ENCODE measurements around the gene TBC1D8. TPM values are rescaled to one million over a fixed set of nuclear protein-coding genes. Genes with fewer than 3 reads are reported as not detected.

TBC1D8 gene
- total RNA-seq, 3 donors from 2014 or later (not counting 1 experiment from before 2014, with no cell fraction given): 2.2 to 8.7 (median 5.1) TPM

- H3K27me3 Mint-ChIP-seq (ENCODE audit: low read depth in 2 of 2): peaks cover 29 to 38% of the 10 kb centered on the region in 2 donors
- no peaks in the 10 kb centered on the region for H3K36me3 Mint-ChIP-seq
- H3K27me3 ChIP-seq (ENCODE audit: control insufficient read depth, insufficient read depth, low read length): peaks cover 13% of the 10 kb centered on the region
- WGBS (ENCODE audit: insufficient coverage): 81% methylated on average over 2 of the region's 2 CpGs
- H3K4me1 Mint-ChIP-seq: peaks cover 0 to 9% of the 10 kb centered on the region in 2 donors
- no peak overlapping the region for H3K4me3 ChIP-seq (ENCODE audit: low read length)
- H3K9me3 ChIP-seq (ENCODE audit: control insufficient read depth, insufficient read depth, low read length): no peaks in the 10 kb centered on the region
- no peak overlapping the region for H3K27ac Mint-ChIP-seq
- no peaks in the 10 kb centered on the region for H3K36me3 ChIP-seq (ENCODE audit: control insufficient read depth, insufficient read depth, low read length)
- TF ChIP-seq CTCF (IDR thresholded peaks at IDR 0.05): no peak
- no peak overlapping the region for H3K27ac ChIP-seq (ENCODE audit: low read length)
- intact Hi-C loops (cut with micrococcal nuclease): no loop called here
- no peak overlapping the region for H3K4me3 Mint-ChIP-seq
- H3K4me1 ChIP-seq (ENCODE audit: control insufficient read depth, insufficient read depth, low read length): no peaks in the 10 kb centered on the region
- ATAC-seq (no peak), DNase-seq (no peak)
- no peaks in the 10 kb centered on the region for H3K9me3 Mint-ChIP-seq
Measured at GRCh38 chr2:101119431-101119830, 31.8 kb downstream of the TBC1D8 start.

- WGBS (ENCODE audit: insufficient coverage): 92% methylated on average over 8 of the region's 9 CpGs
- TF ChIP-seq CTCF (IDR thresholded peaks at IDR 0.05): no peak
- Histone ChIP-seq H3K4me3 (ENCODE audit: low read length) (no peak overlapping the region), H3K36me3 (ENCODE audit: control insufficient read depth, insufficient read depth, low read length) (no peaks in the 10 kb centered on the region), H3K27ac (ENCODE audit: low read length) (no peak overlapping the region), H3K27me3 (ENCODE audit: control insufficient read depth, insufficient read depth, low read length) (peaks cover 28% of the 10 kb centered on the region), H3K4me1 (ENCODE audit: control insufficient read depth, insufficient read depth, low read length) (no peaks in the 10 kb centered on the region), H3K9me3 (ENCODE audit: control insufficient read depth, insufficient read depth, low read length) (no peaks in the 10 kb centered on the region)
- no peaks in the 10 kb centered on the region for H3K9me3 Mint-ChIP-seq
- H3K36me3 Mint-ChIP-seq: no peaks in the 10 kb centered on the region
- H3K27ac Mint-ChIP-seq: no peak overlapping the region
- H3K4me1 Mint-ChIP-seq: peaks cover 0 to 6% of the 10 kb centered on the region in 2 donors
- ATAC-seq: no peak
- no peak for DNase-seq
- intact Hi-C loops (cut with micrococcal nuclease): no loop called here
- no peak overlapping the region for H3K4me3 Mint-ChIP-seq
- peaks cover 29 to 46% of the 10 kb centered on the region in 2 donors for H3K27me3 Mint-ChIP-seq (ENCODE audit: low read depth in 2 of 2)
Measured at GRCh38 chr2:101116841-101117552, 34.2 kb downstream of the TBC1D8 start.

- Mint-ChIP-seq H3K9me3 (no peaks in the 10 kb centered on the region), H3K27ac (no peak overlapping the region), H3K27me3 (ENCODE audit: low read depth in 2 of 2) (peaks cover 31 to 53% of the 10 kb centered on the region in 2 donors), H3K4me3 (no peak overlapping the region), H3K36me3 (no peaks in the 10 kb centered on the region), H3K4me1 (peaks cover under 1 to 8% of the 10 kb centered on the region in 2 donors)
- Histone ChIP-seq H3K36me3 (ENCODE audit: control insufficient read depth, insufficient read depth, low read length) (no peaks in the 10 kb centered on the region), H3K4me1 (ENCODE audit: control insufficient read depth, insufficient read depth, low read length) (peaks cover 2% of the 10 kb centered on the region), H3K27me3 (ENCODE audit: control insufficient read depth, insufficient read depth, low read length) (peaks cover 34% of the 10 kb centered on the region), H3K9me3 (ENCODE audit: control insufficient read depth, insufficient read depth, low read length) (no peaks in the 10 kb centered on the region), H3K27ac (ENCODE audit: low read length) (no peak overlapping the region), H3K4me3 (ENCODE audit: low read length) (no peak overlapping the region)
- intact Hi-C loops (cut with micrococcal nuclease): no loop called here
- no peak for DNase-seq
- no peak for TF ChIP-seq CTCF (IDR thresholded peaks at IDR 0.05)
- WGBS (ENCODE audit: insufficient coverage): 60% methylated on average over 3 of the region's 4 CpGs
- no peak for ATAC-seq
Measured at GRCh38 chr2:101116348-101116747, 34.8 kb downstream of the TBC1D8 start.

GRCh38 chr2:101115664-101116063 is 35.5 kb downstream of the TBC1D8 start:
- Mint-ChIP-seq H3K27me3 (ENCODE audit: low read depth in 2 of 2) (peaks cover 33 to 56% of the 10 kb centered on the region in 2 donors), H3K27ac (no peak overlapping the region), H3K36me3 (no peaks in the 10 kb centered on the region), H3K9me3 (no peaks in the 10 kb centered on the region), H3K4me3 (no peak overlapping the region), H3K4me1 (peaks cover 7 to 15% of the 10 kb centered on the region in 2 donors)
- Histone ChIP-seq H3K4me1 (ENCODE audit: control insufficient read depth, insufficient read depth, low read length) (peaks cover 7% of the 10 kb centered on the region), H3K4me3 (ENCODE audit: low read length) (no peak overlapping the region), H3K36me3 (ENCODE audit: control insufficient read depth, insufficient read depth, low read length) (no peaks in the 10 kb centered on the region), H3K27me3 (ENCODE audit: control insufficient read depth, insufficient read depth, low read length) (peaks cover 34% of the 10 kb centered on the region), H3K9me3 (ENCODE audit: control insufficient read depth, insufficient read depth, low read length) (no peaks in the 10 kb centered on the region), H3K27ac (ENCODE audit: low read length) (no peak overlapping the region)
- ATAC-seq (no peak), DNase-seq (no peak)
- intact Hi-C loops (cut with micrococcal nuclease): no loop called here
- 98% methylated on average over 4 of the region's 4 CpGs for WGBS (ENCODE audit: insufficient coverage)
- no peak for TF ChIP-seq CTCF (IDR thresholded peaks at IDR 0.05)
